ENCODE measurements around the gene C1QL4. TPM values are rescaled to one million over a fixed set of nuclear protein-coding genes. Genes with fewer than 3 reads are reported as not detected.
"Not testable (repeated sequence)": the region's sequence is repeated elsewhere in the genome, so short reads cannot be mapped to it uniquely, and the experiment has no call there.

Gene C1QL4
- polyA plus RNA-seq, 3 donors: not detected

- Mint-ChIP-seq H3K27me3 (ENCODE audit: low read depth in 3 of 3) (peaks cover 7 to 46% (median 29%) of the 10 kb centered on the region in 3 donors), H3K27ac (no peak overlapping the region), H3K4me3 (no peak overlapping the region), H3K36me3 (no peaks in the 10 kb centered on the region), H3K4me1 (peaks cover 14% of the 10 kb centered on the region), H3K9me3 (peaks cover 0 to 1% (median 0%) of the 10 kb centered on the region in 7 donors)
- Histone ChIP-seq H3K4me3 (replicated peaks in 1 of 3; ENCODE audit: low read depth in 2 of 3, low read length in 3 of 3) (no peak overlapping the region), H3K27ac (ENCODE audit: low read depth in 1 of 2, low read length in 2 of 2) (no peak overlapping the region), H3K4me2 (replicated peaks; ENCODE audit: extremely low read depth, low read length, poor library complexity, severe bottlenecking) (no peak overlapping the region), H3K27me3 (ENCODE audit: control insufficient read depth in 2 of 2, insufficient read depth in 2 of 2, low read length in 2 of 2) (peaks cover 6 to 16% of the 10 kb centered on the region in 2 donors), H4K20me1 (ENCODE audit: insufficient read depth, low read length) (no peaks in the 10 kb centered on the region), H3K4me1 (ENCODE audit: control insufficient read depth in 1 of 2, insufficient read depth in 2 of 2, low read length in 2 of 2) (peaks cover 15 to 16% of the 10 kb centered on the region in 2 donors), H3K36me3 (replicated peaks in 1 of 2; ENCODE audit: control insufficient read depth in 1 of 2, insufficient read depth in 2 of 2, low read length in 2 of 2) (no peaks in the 10 kb centered on the region), H2AFZ (ENCODE audit: insufficient read depth, low read depth, low read length, poor library complexity, severe bottlenecking) (no peak overlapping the region), H3K79me2 (ENCODE audit: insufficient read depth, low read length) (no peaks in the 10 kb centered on the region), H3K9me3 (replicated peaks in 1 of 2; ENCODE audit: control insufficient read depth in 1 of 2, insufficient read depth in 1 of 2, low read length in 2 of 2) (no peaks in the 10 kb centered on the region), H3K9ac (ENCODE audit: insufficient read depth, low read length, poor library complexity, severe bottlenecking) (no peak overlapping the region)
- intact Hi-C loops (cut with micrococcal nuclease): no loop called here
- 80% methylated on average over 1 of the region's 4 CpGs for WGBS (ENCODE audit: insufficient coverage)
- no peak for TF ChIP-seq CTCF (IDR thresholded peaks at IDR 0.05)
- no peak for DNase-seq
Observed at GRCh38 chr12:49284672-49285071, 52.3 kb downstream of the C1QL4 start.

GRCh38 chr12:49283541-49284429 lies 53.2 kb downstream of the C1QL4 start:
- peaks cover 18 to 20% of the 10 kb centered on the region in 2 donors for H3K4me1 ChIP-seq (ENCODE audit: control insufficient read depth in 1 of 2, insufficient read depth in 2 of 2, low read length in 2 of 2)
- H3K27me3 ChIP-seq (ENCODE audit: control insufficient read depth in 2 of 2, insufficient read depth in 2 of 2, low read length in 2 of 2): peaks cover 6 to 15% of the 10 kb centered on the region in 2 donors
- H4K20me1 ChIP-seq (ENCODE audit: insufficient read depth, low read length): no peaks in the 10 kb centered on the region
- H3K9me3 ChIP-seq (replicated peaks in 1 of 2; ENCODE audit: control insufficient read depth in 1 of 2, insufficient read depth in 1 of 2, low read length in 2 of 2): no peaks in the 10 kb centered on the region
- no peak overlapping the region for H3K4me2 ChIP-seq (replicated peaks; ENCODE audit: extremely low read depth, low read length, poor library complexity, severe bottlenecking)
- Mint-ChIP-seq H3K27me3 (ENCODE audit: low read depth in 3 of 3) (peaks cover 8 to 43% (median 23%) of the 10 kb centered on the region in 3 donors), H3K36me3 (no peaks in the 10 kb centered on the region), H3K27ac (no peak overlapping the region), H3K4me3 (no peak overlapping the region), H3K4me1 (peaks cover 19% of the 10 kb centered on the region), H3K9me3 (peaks cover 0 to 1% (median 0%) of the 10 kb centered on the region in 7 donors)
- no peak overlapping the region for H3K4me3 ChIP-seq (replicated peaks in 1 of 3; ENCODE audit: low read depth in 2 of 3, low read length in 3 of 3)
- intact Hi-C loops (cut with micrococcal nuclease): no loop called here
- TF ChIP-seq CTCF (IDR thresholded peaks at IDR 0.05): peak; percentile 12
- H3K36me3 ChIP-seq (replicated peaks in 1 of 2; ENCODE audit: control insufficient read depth in 1 of 2, insufficient read depth in 2 of 2, low read length in 2 of 2): no peaks in the 10 kb centered on the region
- no peak overlapping the region for H3K9ac ChIP-seq (ENCODE audit: insufficient read depth, low read length, poor library complexity, severe bottlenecking)
- H3K27ac ChIP-seq (ENCODE audit: low read depth in 1 of 2, low read length in 2 of 2): no peak overlapping the region
- WGBS (ENCODE audit: insufficient coverage): 88% methylated on average over 17 of the region's 25 CpGs
- DNase-seq: no peak
- no peak overlapping the region for H2AFZ ChIP-seq (ENCODE audit: insufficient read depth, low read depth, low read length, poor library complexity, severe bottlenecking)
- H3K79me2 ChIP-seq (ENCODE audit: insufficient read depth, low read length): no peaks in the 10 kb centered on the region

GRCh38 chr12:49282740-49283375 lies 54.1 kb downstream of the C1QL4 start:
- intact Hi-C loops (cut with micrococcal nuclease); H4K20me1 ChIP-seq (ENCODE audit: insufficient read depth, low read length); H3K9ac ChIP-seq (ENCODE audit: insufficient read depth, low read length, poor library complexity, severe bottlenecking); H3K9me3 ChIP-seq (replicated peaks in 1 of 2; ENCODE audit: control insufficient read depth in 1 of 2, insufficient read depth in 1 of 2, low read length in 2 of 2); DNase-seq; H3K27ac Mint-ChIP-seq; H3K4me2 ChIP-seq (replicated peaks; ENCODE audit: extremely low read depth, low read length, poor library complexity, severe bottlenecking); H3K4me3 Mint-ChIP-seq; H3K79me2 ChIP-seq (ENCODE audit: insufficient read depth, low read length); H3K36me3 Mint-ChIP-seq; H3K9me3 Mint-ChIP-seq; H3K27ac ChIP-seq (ENCODE audit: low read depth in 1 of 2, low read length in 2 of 2); H3K4me3 ChIP-seq (replicated peaks in 1 of 3; ENCODE audit: low read depth in 2 of 3, low read length in 3 of 3); H3K36me3 ChIP-seq (replicated peaks in 1 of 2; ENCODE audit: control insufficient read depth in 1 of 2, insufficient read depth in 2 of 2, low read length in 2 of 2); H2AFZ ChIP-seq (ENCODE audit: insufficient read depth, low read depth, low read length, poor library complexity, severe bottlenecking): not testable (repeated sequence)
- H3K4me1 ChIP-seq (ENCODE audit: control insufficient read depth in 1 of 2, insufficient read depth in 2 of 2, low read length in 2 of 2): peaks cover 18 to 20% of the 10 kb centered on the region in 2 donors
- H3K27me3 ChIP-seq (ENCODE audit: control insufficient read depth in 2 of 2, insufficient read depth in 2 of 2, low read length in 2 of 2): peaks cover 6 to 12% of the 10 kb centered on the region in 2 donors
- WGBS (ENCODE audit: insufficient coverage): no CpG with 5 or more reads among the region's 6 CpGs
- H3K27me3 Mint-ChIP-seq (ENCODE audit: low read depth in 3 of 3): peaks cover 4 to 35% (median 19%) of the 10 kb centered on the region in 3 donors
- peaks cover 19% of the 10 kb centered on the region for H3K4me1 Mint-ChIP-seq

All from CD14-positive monocyte (primary cell).